ENCODE measurements around the gene DISC1.

DISC1 gene

GRCh38 chr1:231626535-231626950 is at the start of gene DISC1:
Gene DISC1, plus strand, starts transcription at chr1:231626790. Its CDS starts 78 bp downstream, at chr1:231626868.
- DNase-seq (ENCODE audit: low read depth) = no peak
- TF ChIP-seq CTCF (IDR thresholded peaks at IDR 0.05; ENCODE audit: control insufficient read depth, extremely low read depth, insufficient read depth) = no peak
- peak within 1 kb of the TSS; percentile 48 for H3K4me3 ChIP-seq (ENCODE audit: low read depth, low read length)

- peak; percentile 92 for DNase-seq (ENCODE audit: low read depth)
- no peak for TF ChIP-seq CTCF (IDR thresholded peaks at IDR 0.05; ENCODE audit: control insufficient read depth, extremely low read depth, insufficient read depth)
- no peak overlapping the region for H3K4me3 ChIP-seq (ENCODE audit: low read depth, low read length)
Observed at GRCh38 chr1:231576804-231577718, 49.5 kb upstream of the DISC1 start.

DNA sequence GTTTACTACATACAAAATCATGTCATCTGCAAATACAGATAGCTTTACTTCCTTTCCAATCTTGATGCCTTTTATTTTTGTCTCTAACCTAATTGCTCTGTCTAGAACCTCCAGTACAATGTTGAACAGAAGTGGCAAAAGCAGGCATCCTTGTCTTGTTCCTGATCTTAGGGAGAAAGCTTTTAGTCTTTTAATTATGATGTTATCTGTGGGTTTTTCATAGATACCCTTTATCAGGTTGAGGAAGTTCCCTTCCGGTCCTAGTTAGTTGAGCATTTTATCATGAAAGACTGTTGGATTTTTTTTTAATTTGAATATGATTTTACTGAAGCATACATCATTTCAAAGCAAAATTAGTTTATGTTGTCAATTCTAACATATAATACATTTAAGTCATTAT is 45.7 kb upstream of the DISC1 start:
- no peak for DNase-seq (ENCODE audit: low read depth)
- H3K4me3 ChIP-seq (ENCODE audit: low read depth, low read length) = no peak overlapping the region
- TF ChIP-seq CTCF (IDR thresholded peaks at IDR 0.05; ENCODE audit: control insufficient read depth, extremely low read depth, insufficient read depth) = no peak

DNA sequence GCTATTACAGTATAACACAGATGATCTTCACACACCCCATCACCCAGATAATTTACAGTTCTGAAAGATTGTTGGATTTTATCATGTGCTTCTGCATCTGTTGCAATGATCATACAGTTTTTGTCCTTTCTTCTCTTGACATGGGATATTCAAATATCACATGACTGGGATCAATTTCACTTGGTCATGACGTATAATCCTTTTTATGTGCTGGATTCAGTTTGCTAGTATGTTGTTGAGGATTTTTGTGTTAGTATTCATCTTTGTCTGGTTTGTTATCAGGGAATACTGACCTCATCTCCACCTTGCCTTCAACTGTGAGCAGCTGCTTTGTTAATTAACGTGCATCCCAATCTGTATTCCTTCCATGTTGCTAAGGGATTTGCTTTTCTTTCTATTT is 44.7 kb upstream of the DISC1 start:
- H3K4me3 ChIP-seq (ENCODE audit: low read depth, low read length) = no peak overlapping the region
- no peak for DNase-seq (ENCODE audit: low read depth)
- TF ChIP-seq CTCF (IDR thresholded peaks at IDR 0.05; ENCODE audit: control insufficient read depth, extremely low read depth, insufficient read depth) = no peak

GRCh38 chr1:231583376-231583775 is 43.2 kb upstream of the DISC1 start:
- no peak for DNase-seq (ENCODE audit: low read depth)
- H3K4me3 ChIP-seq (ENCODE audit: low read depth, low read length) = no peak overlapping the region
- no peak for TF ChIP-seq CTCF (IDR thresholded peaks at IDR 0.05; ENCODE audit: control insufficient read depth, extremely low read depth, insufficient read depth)

DNA sequence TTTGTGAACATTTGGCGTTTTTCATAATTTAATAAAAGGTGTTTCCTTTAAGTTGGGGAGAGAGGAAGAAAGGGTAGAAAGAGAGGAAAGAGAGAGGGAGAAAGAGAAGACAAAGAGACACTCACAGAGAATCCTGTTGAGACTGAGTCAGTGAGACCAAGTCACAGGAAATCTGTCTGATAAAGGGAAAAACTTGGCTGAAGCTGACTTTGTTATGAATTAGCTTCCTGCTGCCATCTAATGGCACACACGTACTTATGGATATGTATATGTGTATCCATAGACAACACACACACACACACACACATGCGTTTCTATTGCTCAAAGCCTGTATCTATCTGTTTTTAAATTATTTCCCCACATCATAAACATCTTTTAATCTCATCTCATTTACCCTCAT is 42.5 kb upstream of the DISC1 start:
- peak; percentile 66 for TF ChIP-seq CTCF (IDR thresholded peaks at IDR 0.05; ENCODE audit: control insufficient read depth, extremely low read depth, insufficient read depth)
- peak; percentile 47 for DNase-seq (ENCODE audit: low read depth)
- no peak overlapping the region for H3K4me3 ChIP-seq (ENCODE audit: low read depth, low read length)
